ENCODE data around the gene CLPTM1L. TPM values are rescaled to one million over a fixed set of nuclear protein-coding genes. Genes with fewer than 3 reads are reported as not detected.
"Not testable (repeated sequence)": the region's sequence is repeated elsewhere in the genome, so short reads cannot be mapped to it uniquely, and the experiment has no call there.

Gene CLPTM1L
- polyA plus RNA-seq, 4 donors = 71.9 to 133 (median 118) TPM

GRCh38 chr5:1362242-1363015 lies 17.5 kb upstream of the CLPTM1L start:
- DNase-seq (ENCODE audit: low read depth in 4 of 4, low spot score in 3 of 4) = no peak

- DNase-seq (ENCODE audit: low read depth in 4 of 4, low spot score in 3 of 4) = no peak
These were observed 16.0 kb upstream of the CLPTM1L start for GRCh38 chr5:1360861-1361260.

DNA sequence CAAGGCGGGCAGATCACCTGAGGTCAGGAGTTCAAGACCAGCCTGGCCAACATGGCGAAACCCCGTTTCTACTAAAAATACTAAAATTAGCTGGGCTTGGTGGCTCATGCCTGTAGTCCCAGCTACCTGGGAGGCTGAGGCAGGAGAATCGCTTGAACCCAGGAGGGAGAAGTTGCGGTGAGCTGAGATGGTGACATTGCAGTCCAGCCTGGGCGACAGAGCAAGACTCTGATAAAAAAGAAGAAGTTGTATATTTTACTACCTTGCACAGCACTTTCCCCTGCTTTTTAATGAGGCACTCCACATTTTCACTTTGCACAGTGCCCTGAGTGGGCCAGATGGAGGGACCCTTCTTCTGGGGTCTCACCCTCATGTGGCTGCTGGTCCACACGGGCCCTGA lies 15.5 kb upstream of the CLPTM1L start:
- DNase-seq (ENCODE audit: low read depth in 4 of 4, low spot score in 3 of 4) = not testable (repeated sequence)

GRCh38 chr5:1359713-1360112 lies 14.8 kb upstream of the CLPTM1L start:
- no peak for DNase-seq (ENCODE audit: low read depth in 4 of 4, low spot score in 3 of 4)

- no peak for DNase-seq (ENCODE audit: low read depth in 4 of 4, low spot score in 3 of 4)
These were observed 14.2 kb upstream of the CLPTM1L start for GRCh38 chr5:1359031-1359645.

DNA sequence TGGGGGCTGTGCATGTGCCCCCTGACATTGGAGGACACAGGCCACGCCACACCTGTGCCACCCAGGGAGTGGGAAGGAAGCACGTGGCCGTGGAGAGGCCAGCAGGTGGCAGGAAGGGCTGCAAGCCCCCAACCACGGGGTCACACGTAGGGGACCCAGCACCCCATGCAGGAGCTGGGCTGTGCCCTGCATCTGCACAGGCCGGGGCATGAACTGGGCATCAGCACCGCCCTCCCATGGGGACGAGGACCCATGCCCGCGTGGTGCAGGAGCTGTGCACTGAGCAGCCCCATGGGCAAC lies 13.8 kb upstream of the CLPTM1L start:
- DNase-seq (ENCODE audit: low read depth in 4 of 4, low spot score in 3 of 4) = no peak

GRCh38 chr5:1357946-1358725 lies 13.2 kb upstream of the CLPTM1L start:
- DNase-seq (ENCODE audit: low read depth in 4 of 4, low spot score in 3 of 4) = no peak

GRCh38 chr5:1356873-1357787 lies 12.2 kb upstream of the CLPTM1L start:
- no peak for DNase-seq (ENCODE audit: low read depth in 4 of 4, low spot score in 3 of 4)

GRCh38 chr5:1354576-1354975 lies 9.7 kb upstream of the CLPTM1L start:
- DNase-seq (ENCODE audit: low read depth in 4 of 4, low spot score in 3 of 4) = no peak

- no peak for DNase-seq (ENCODE audit: low read depth in 4 of 4, low spot score in 3 of 4)
These were observed 7.6 kb upstream of the CLPTM1L start for GRCh38 chr5:1352231-1353219.

GRCh38 chr5:1351156-1351555 lies 6.3 kb upstream of the CLPTM1L start:
- no peak for DNase-seq (ENCODE audit: low read depth in 4 of 4, low spot score in 3 of 4)

- DNase-seq (ENCODE audit: low read depth in 4 of 4, low spot score in 3 of 4) = no peak
These were observed 4.3 kb upstream of the CLPTM1L start for GRCh38 chr5:1349246-1349645.

DNA sequence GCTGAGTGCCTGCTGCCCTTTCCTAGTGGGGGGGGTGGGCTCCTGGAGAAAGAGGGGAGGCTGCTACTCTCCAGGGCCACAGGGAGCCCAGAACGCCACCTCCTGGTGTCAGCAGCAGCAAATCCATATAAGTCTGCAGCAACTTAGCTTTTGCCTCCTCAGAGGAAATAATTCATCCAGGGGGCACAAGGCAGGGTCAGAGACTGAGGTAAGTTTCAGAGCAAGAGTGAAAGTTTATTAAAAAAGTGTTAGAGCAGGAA lies 4.0 kb upstream of the CLPTM1L start:
- DNase-seq (ENCODE audit: low read depth in 4 of 4, low spot score in 3 of 4) = no peak

DNA sequence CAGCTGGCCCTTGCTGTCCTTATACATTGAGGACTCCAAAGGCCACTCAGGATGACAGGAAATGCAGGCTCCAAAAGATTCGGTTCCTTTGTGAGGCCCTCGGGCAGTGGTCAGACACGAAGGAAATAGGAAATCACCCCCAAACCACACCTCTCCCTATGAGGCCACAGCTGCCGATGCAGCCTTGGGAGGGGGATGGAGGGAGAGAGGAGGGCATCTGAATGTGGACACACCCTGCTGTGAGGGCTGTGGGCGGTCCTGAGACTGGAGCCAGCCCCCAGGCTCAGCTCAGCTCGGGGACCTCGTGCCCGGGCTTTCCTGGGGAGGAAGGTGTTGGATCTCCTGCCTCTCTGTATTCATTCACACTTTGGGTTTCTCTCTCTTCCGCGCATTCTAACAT lies 2.7 kb upstream of the CLPTM1L start:
- no peak for DNase-seq (ENCODE audit: low read depth in 4 of 4, low spot score in 3 of 4)

DNA sequence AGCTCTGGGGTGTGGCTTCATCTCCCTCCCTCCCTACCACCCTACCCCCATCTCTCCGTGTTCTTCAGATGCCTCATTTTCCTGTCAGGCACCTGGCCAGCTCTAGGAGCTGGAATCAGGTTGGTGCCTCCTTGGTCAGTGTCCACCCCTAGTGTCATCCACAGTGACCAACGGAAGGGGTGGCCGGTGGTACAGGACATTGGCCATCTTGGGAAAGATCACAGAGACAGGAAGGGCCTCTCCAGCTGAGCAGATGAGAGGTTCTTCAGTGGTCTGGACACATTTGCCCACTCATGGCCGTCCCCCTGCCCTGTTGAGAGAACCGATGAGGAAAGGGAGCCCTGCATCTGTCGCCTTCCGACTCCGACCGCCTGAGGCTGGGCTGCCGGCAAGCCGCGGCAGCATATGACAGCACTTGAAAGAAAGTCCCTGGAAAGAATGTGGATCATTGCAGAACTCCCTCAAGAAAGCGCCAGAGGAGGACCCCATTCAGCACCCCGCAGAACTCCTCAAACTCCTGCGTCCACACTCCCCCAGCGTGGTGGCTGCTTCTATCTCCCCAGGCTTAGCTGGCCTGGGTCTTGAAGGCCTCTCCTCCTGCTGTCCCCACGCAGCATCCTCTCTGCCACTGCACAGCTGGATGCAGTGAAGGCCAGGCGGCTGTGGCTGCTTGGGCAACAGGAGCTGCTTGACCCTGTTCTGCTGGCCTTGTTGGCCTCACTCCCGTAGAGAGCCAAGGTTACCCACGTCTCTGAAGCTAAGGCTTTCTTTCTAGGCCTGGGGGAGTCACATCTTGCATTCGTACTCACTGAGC lies 1.9 kb upstream of the CLPTM1L start:
- no peak for DNase-seq (ENCODE audit: low read depth in 4 of 4, low spot score in 3 of 4)

DNA sequence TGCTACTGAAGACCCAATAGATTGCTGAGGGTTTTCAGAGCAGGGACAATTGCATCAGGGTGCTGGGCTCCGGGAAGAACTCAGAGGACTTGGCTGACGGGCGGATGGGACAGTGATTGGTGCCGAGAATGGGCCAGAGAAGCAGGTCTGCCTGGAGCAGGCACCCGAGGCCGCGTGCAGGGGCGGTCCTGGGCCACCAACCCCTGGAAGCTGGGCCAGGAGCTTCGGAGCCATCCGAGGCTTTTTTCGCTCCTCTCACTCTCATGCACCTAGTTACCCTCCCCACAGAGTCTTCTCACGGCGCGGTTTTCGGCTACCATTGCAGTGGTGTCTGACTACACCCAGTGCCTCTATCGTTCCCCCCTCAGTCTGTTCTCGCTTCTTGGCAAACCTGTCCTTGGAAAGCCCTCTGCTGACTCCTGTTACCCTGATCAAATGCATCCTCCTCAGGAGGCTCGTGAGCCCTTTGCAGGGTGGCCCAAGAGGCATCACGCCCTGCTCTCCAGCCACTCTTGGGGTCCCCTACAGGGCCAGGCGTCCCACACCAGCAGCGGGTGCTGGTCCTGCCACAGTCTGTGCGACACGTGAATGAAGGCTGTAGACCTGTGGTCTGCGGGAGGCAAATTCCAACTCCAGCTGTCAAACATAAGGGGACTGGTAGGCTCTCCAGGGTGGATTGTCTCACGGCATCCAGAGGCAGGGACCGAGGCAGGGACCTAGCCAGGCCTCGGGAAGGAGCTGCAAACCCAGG lies 1.2 kb upstream of the CLPTM1L start:
- no peak for DNase-seq (ENCODE audit: low read depth in 4 of 4, low spot score in 3 of 4)

GRCh38 chr5:1343931-1344901 lies 683 bp downstream of the CLPTM1L start:
- DNase-seq (ENCODE audit: low read depth in 4 of 4, low spot score in 3 of 4) = no peak

All from left renal pelvis (tissue), 4 donors.